MM.1S (cell line): Measurements from ENCODE around the gene FHIT.

Source experiments
- EZH2 ChIP-seq: fragments of 300-600 bp; sonication (generic); optimal IDR thresholded peaks from 2 replicates; pipeline ENCODE3; 2017; ENCODE audit warnings: low read depth, mild to moderate bottlenecking, antibody characterized with exemption, low read length, mixed read lengths
- TF ChIP-seq, protein P1 (sequence below): fragments of 300-600 bp; sonication (generic); IDR thresholded peaks from 2 replicates; pipeline ENCODE4 v1.5.1; 2016; ENCODE audit warnings: antibody characterized with exemption, low read length, mixed read lengths

DNA sequence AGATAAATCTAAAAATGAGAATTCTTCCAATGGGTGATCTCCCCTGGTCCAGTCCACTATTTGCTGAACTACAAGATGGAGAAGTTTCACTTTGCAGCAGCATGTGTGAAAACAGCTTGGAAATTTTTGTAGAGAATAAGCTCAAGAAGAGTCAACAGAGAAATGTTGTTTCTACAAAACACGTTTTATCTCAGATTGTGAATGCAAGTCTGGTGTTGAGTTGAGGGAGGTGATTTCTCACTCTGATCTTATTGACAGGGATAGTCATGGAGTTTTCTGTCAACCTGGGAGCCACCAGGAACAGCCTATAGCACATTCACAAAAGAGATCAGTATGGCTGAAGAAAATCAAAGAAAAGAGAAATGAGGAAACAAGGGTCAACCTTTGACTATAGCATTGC lies 1220.3 kb downstream of the FHIT start:
- TF ChIP-seq, protein P1, sequence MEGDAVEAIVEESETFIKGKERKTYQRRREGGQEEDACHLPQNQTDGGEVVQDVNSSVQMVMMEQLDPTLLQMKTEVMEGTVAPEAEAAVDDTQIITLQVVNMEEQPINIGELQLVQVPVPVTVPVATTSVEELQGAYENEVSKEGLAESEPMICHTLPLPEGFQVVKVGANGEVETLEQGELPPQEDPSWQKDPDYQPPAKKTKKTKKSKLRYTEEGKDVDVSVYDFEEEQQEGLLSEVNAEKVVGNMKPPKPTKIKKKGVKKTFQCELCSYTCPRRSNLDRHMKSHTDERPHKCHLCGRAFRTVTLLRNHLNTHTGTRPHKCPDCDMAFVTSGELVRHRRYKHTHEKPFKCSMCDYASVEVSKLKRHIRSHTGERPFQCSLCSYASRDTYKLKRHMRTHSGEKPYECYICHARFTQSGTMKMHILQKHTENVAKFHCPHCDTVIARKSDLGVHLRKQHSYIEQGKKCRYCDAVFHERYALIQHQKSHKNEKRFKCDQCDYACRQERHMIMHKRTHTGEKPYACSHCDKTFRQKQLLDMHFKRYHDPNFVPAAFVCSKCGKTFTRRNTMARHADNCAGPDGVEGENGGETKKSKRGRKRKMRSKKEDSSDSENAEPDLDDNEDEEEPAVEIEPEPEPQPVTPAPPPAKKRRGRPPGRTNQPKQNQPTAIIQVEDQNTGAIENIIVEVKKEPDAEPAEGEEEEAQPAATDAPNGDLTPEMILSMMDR = no peak
- no peak for TF ChIP-seq EZH2
